Central memory CD8-positive, alpha-beta T cell (primary cell): Measurements from ENCODE around the gene NMNAT2.

ENCODE experiments used
- ATAC-seq: fragments of 150-1000 bp; cut with Tn5 transposase; replicated peaks from 2 replicates; pipeline ENCODE4 v1.10.0; 2022; ENCODE audit warnings: mild to moderate bottlenecking, moderate FRiP score, moderate number of reproducible peaks; ENCODE audit not compliant: poor library complexity, severe bottlenecking; ENCODE audit errors: extremely low read depth
- DNase-seq, 2 donors: peaks; one replicate each; pipeline ENCODE4 v3.0.0; 2021; ENCODE audit warnings: low spot score in 2 of 2
- H3K27ac Mint-ChIP-seq: one replicate; pipeline ENCODE4 v1.8.0; 2022; ENCODE audit warnings: low read depth, mild to moderate bottlenecking, moderate library complexity, mixed read lengths
- H3K27me3 Mint-ChIP-seq: one replicate; pipeline ENCODE4 v1.8.0; 2022; ENCODE audit warnings: mixed read lengths
- H3K36me3 Mint-ChIP-seq: one replicate; pipeline ENCODE4 v1.8.0; 2022; ENCODE audit warnings: mild to moderate bottlenecking, moderate library complexity, mixed read lengths; ENCODE audit not compliant: insufficient read depth
- H3K4me1 Mint-ChIP-seq: one replicate; pipeline ENCODE4 v1.8.0; 2022; ENCODE audit warnings: mixed read lengths
- H3K4me3 Mint-ChIP-seq: one replicate; pipeline ENCODE4 v1.8.0; 2022; ENCODE audit warnings: mild to moderate bottlenecking, moderate library complexity, mixed read lengths
- H3K9me3 Mint-ChIP-seq: one replicate; pipeline ENCODE4 v1.8.0; 2022; ENCODE audit warnings: mixed read lengths

NMNAT2 gene

GRCh38 chr1:183318433-183318832, 99.7 kb downstream of the NMNAT2 start:
- Mint-ChIP-seq H3K36me3 (no peaks in the 10 kb centered on the region), H3K4me1 (no peaks in the 10 kb centered on the region), H3K9me3 (no peaks in the 10 kb centered on the region), H3K4me3 (no peak overlapping the region), H3K27me3 (peaks cover 55% of the 10 kb centered on the region), H3K27ac (no peak overlapping the region)
- ATAC-seq (no peak), DNase-seq (no peak)

- no peaks in the 10 kb centered on the region for H3K9me3 Mint-ChIP-seq
- H3K36me3 Mint-ChIP-seq = no peaks in the 10 kb centered on the region
- DNase-seq (no peak), ATAC-seq (no peak)
- H3K4me3 Mint-ChIP-seq = no peak overlapping the region
- no peak overlapping the region for H3K27ac Mint-ChIP-seq
- no peaks in the 10 kb centered on the region for H3K4me1 Mint-ChIP-seq
- peaks cover 36% of the 10 kb centered on the region for H3K27me3 Mint-ChIP-seq
These were observed 102.0 kb downstream of the NMNAT2 start for GRCh38 chr1:183315991-183316758.

DNA sequence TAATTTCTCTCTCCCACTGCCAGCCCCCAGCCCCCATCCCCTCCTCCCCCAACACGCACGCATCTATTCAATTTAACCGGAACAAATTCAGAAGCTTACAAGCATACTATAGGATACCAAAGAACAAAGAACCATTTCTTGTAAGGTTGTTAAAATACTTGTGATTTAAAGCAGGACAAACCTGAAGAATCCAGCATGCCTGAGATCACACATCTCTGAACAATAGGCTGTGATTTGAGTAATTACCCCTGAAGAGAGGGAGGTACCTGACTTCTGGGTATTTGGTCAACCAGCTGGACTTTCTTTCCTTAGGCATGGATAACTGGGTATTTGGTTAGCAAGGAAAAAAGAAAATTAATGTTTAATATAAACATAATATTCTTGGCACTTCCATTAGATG, 105.1 kb downstream of the NMNAT2 start:
- no peak overlapping the region for H3K4me3 Mint-ChIP-seq
- no peaks in the 10 kb centered on the region for H3K36me3 Mint-ChIP-seq
- peaks cover 27% of the 10 kb centered on the region for H3K27me3 Mint-ChIP-seq
- ATAC-seq (no peak), DNase-seq (no peak)
- no peaks in the 10 kb centered on the region for H3K9me3 Mint-ChIP-seq
- no peak overlapping the region for H3K27ac Mint-ChIP-seq
- no peaks in the 10 kb centered on the region for H3K4me1 Mint-ChIP-seq

- H3K9me3 Mint-ChIP-seq = no peaks in the 10 kb centered on the region
- DNase-seq (no peak), ATAC-seq (no peak)
- no peak overlapping the region for H3K27ac Mint-ChIP-seq
- no peaks in the 10 kb centered on the region for H3K36me3 Mint-ChIP-seq
- H3K4me3 Mint-ChIP-seq = no peak overlapping the region
- H3K4me1 Mint-ChIP-seq = no peaks in the 10 kb centered on the region
- H3K27me3 Mint-ChIP-seq = peaks cover 14% of the 10 kb centered on the region
These were observed 107.3 kb downstream of the NMNAT2 start for GRCh38 chr1:183310753-183311479.

DNA sequence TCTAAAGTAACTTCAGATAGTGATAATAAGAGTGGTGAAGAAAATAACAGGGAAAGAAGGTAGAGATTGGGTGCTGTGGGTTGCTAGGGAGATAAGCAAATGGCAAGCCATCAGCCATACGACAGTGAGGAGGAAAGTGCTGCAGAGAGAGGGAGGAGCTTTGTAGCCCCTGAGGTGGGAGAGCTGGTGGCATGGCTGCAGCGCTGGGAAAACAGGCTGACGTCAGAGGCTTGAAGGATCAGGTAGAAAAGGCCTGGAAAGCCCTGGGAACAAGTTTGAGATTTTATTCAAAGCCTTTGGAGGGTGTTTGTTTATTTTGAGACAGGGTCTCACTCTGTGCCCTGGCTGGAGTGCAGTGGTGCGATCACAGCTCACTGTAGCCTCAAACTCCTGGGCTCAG, 109.5 kb downstream of the NMNAT2 start:
- Mint-ChIP-seq H3K4me3 (no peak overlapping the region), H3K27me3 (peaks cover 13% of the 10 kb centered on the region), H3K36me3 (no peaks in the 10 kb centered on the region), H3K4me1 (no peaks in the 10 kb centered on the region), H3K9me3 (no peaks in the 10 kb centered on the region), H3K27ac (no peak overlapping the region)
- ATAC-seq (no peak), DNase-seq (no peak)

GRCh38 chr1:183306317-183307042, 111.7 kb downstream of the NMNAT2 start:
- Mint-ChIP-seq H3K27ac (no peak overlapping the region), H3K4me3 (no peak overlapping the region), H3K36me3 (no peaks in the 10 kb centered on the region), H3K9me3 (no peaks in the 10 kb centered on the region), H3K27me3 (peaks cover 24% of the 10 kb centered on the region), H3K4me1 (no peaks in the 10 kb centered on the region)
- no peak for DNase-seq
- no peak for ATAC-seq

GRCh38 chr1:183304440-183305107, 113.6 kb downstream of the NMNAT2 start:
- ATAC-seq = no peak
- no peaks in the 10 kb centered on the region for H3K36me3 Mint-ChIP-seq
- H3K4me3 Mint-ChIP-seq = no peak overlapping the region
- no peaks in the 10 kb centered on the region for H3K9me3 Mint-ChIP-seq
- H3K4me1 Mint-ChIP-seq = no peaks in the 10 kb centered on the region
- DNase-seq = no peak
- no peak overlapping the region for H3K27ac Mint-ChIP-seq
- H3K27me3 Mint-ChIP-seq = peaks cover 24% of the 10 kb centered on the region

DNA sequence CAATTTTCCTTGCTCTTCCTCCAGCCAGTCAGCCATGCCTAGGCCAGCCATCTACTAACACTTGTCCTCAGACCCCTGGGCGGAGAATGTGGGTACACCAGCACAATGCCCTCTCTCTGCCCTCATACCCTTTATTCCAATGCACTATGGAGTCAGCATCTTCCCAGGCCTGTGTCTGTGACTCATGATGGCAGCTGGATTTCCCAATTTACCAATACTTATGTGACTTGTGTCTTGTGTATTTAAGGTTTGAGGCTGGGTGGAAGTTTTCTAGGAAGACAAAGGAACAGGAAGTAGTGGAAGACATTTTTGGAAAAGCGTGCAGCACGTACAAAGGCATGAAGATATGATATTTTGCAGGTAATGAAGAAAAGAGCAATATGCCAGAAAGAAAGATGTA, 114.3 kb downstream of the NMNAT2 start:
- DNase-seq (no peak), ATAC-seq (no peak)
- H3K27ac Mint-ChIP-seq = no peak overlapping the region
- no peak overlapping the region for H3K4me3 Mint-ChIP-seq
- no peaks in the 10 kb centered on the region for H3K9me3 Mint-ChIP-seq
- H3K36me3 Mint-ChIP-seq = no peaks in the 10 kb centered on the region
- peaks cover 22% of the 10 kb centered on the region for H3K27me3 Mint-ChIP-seq
- no peaks in the 10 kb centered on the region for H3K4me1 Mint-ChIP-seq

DNA sequence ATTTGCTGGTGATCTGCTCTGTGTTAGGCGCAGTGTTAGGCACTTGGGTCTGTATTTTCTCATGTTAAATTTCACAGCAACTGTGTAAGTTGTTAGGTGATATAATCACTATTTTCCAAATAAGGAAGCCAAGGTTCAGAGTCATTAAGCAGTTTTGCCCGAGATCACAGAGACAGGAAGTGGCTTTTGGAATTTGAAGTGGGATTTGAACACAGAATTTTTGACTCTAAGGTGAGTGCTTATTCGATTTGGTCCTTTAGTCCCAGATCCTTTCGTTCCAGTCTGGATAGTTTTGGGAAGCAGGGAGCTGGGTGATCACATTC, 114.9 kb downstream of the NMNAT2 start:
- H3K4me3 Mint-ChIP-seq = no peak overlapping the region

DNA sequence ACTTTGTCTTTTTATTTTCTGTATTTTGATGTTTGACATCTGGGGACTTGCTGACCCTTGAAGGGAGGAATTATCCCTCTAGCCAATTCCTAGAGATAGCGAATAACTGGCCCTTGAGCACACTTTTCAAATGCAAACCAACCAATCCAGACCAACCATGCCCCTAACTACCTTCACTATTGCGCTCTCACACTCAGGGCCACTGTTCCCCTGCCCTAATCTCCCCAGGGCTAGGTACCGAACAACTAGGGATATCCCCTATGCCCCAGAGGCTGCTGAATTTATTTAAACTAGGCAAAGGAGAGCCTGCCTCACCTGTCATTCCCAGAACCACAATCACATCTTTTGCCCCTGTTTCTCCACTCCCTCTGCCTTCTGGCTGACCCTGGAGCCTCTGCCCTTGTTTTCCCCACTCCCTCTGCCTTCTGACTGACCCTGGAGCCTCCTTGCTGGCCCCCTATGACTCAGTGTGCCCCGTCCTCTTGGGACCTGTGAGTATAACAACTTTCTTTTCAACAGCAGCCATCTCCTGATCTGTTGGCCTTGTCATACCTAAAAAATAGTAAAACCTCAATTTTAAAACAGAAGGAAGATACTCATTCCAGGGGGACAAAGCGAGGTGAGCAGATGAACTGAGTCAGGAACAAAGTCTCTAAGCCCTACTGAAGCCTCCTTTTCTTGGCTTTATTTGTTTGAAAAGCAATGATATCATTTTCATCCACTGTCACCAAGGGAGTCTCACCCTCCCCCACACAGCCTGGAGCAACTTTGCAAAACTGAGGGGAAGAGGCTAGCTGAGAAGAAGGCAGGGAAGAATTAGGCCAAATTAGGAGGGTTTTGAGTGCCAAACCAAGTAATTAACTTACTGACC, 115.5 kb downstream of the NMNAT2 start:
- Mint-ChIP-seq H3K4me1 (no peaks in the 10 kb centered on the region), H3K36me3 (no peaks in the 10 kb centered on the region), H3K4me3 (no peak overlapping the region), H3K9me3 (no peaks in the 10 kb centered on the region), H3K27ac (no peak overlapping the region), H3K27me3 (peaks cover 23% of the 10 kb centered on the region)
- no peak for DNase-seq
- ATAC-seq = no peak

More for the DNA sequence above, 114.9 kb downstream of the NMNAT2 start:
- Mint-ChIP-seq H3K27ac (no peak overlapping the region), H3K36me3 (no peaks in the 10 kb centered on the region), H3K4me1 (no peaks in the 10 kb centered on the region), H3K9me3 (no peaks in the 10 kb centered on the region), H3K27me3 (peaks cover 22% of the 10 kb centered on the region)
- no peak for ATAC-seq
- DNase-seq = no peak

DNA sequence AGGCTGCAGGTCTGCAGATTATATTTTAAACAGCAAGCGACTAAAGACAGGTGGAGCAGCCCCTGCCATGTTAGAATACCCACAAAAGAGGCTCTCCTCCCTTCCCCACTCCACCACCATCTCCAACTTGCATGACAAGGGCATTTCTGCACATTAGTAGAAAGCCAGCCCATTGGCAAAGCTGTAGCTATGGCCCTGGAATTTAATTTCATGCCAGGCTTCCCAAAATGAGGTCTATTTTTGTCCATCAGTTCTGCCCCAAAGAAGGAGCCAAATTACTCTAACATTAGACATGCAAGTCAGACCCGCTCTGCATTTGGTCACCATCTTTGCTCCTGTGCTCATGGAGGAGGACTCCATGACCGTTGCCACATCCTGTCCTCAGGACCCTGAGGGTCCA, 116.9 kb downstream of the NMNAT2 start:
- Mint-ChIP-seq H3K4me1 (no peaks in the 10 kb centered on the region), H3K27me3 (peaks cover 36% of the 10 kb centered on the region), H3K9me3 (no peaks in the 10 kb centered on the region), H3K36me3 (no peaks in the 10 kb centered on the region), H3K4me3 (no peak overlapping the region), H3K27ac (no peak overlapping the region)
- DNase-seq (no peak), ATAC-seq (no peak)

GRCh38 chr1:183300828-183301227, 117.4 kb downstream of the NMNAT2 start:
- DNase-seq = no peak
- H3K9me3 Mint-ChIP-seq = no peaks in the 10 kb centered on the region
- H3K27me3 Mint-ChIP-seq = peaks cover 36% of the 10 kb centered on the region
- no peak for ATAC-seq
- H3K4me3 Mint-ChIP-seq = no peak overlapping the region
- H3K27ac Mint-ChIP-seq = no peak overlapping the region
- no peaks in the 10 kb centered on the region for H3K4me1 Mint-ChIP-seq
- H3K36me3 Mint-ChIP-seq = no peaks in the 10 kb centered on the region
